ENCODE results near the gene EIPR1.

DNA sequence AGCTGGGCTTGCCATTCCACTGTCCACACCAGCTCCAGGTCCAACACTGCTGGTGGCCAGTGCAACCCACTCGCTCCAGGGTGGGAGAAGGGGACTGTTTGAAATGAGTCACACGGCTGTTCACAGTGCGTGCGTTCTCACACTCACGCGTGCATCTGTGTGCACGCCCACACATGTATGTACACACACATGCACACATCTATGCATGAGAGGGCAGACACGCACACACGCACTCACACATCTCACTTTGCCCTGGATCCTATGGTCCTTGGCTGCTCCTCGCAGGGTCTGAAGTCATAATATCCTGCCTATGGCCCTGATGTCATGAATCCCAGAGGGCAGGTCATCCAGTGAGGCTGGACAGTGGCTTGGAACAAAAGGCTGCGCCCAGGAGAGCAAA is 182.8 kb downstream of the EIPR1 start:
- TF ChIP-seq, protein P1, sequence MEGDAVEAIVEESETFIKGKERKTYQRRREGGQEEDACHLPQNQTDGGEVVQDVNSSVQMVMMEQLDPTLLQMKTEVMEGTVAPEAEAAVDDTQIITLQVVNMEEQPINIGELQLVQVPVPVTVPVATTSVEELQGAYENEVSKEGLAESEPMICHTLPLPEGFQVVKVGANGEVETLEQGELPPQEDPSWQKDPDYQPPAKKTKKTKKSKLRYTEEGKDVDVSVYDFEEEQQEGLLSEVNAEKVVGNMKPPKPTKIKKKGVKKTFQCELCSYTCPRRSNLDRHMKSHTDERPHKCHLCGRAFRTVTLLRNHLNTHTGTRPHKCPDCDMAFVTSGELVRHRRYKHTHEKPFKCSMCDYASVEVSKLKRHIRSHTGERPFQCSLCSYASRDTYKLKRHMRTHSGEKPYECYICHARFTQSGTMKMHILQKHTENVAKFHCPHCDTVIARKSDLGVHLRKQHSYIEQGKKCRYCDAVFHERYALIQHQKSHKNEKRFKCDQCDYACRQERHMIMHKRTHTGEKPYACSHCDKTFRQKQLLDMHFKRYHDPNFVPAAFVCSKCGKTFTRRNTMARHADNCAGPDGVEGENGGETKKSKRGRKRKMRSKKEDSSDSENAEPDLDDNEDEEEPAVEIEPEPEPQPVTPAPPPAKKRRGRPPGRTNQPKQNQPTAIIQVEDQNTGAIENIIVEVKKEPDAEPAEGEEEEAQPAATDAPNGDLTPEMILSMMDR (IDR thresholded peaks at IDR 0.05 in 2 of 3, conservative IDR thresholded peaks at IDR 0.05 in 1 of 3; ENCODE audit: control insufficient read depth in 2 of 3, extremely low read depth in 1 of 3, insufficient read depth in 1 of 3, low read depth in 3 of 3, low read length in 3 of 3): no peak
- TF ChIP-seq, protein P2, sequence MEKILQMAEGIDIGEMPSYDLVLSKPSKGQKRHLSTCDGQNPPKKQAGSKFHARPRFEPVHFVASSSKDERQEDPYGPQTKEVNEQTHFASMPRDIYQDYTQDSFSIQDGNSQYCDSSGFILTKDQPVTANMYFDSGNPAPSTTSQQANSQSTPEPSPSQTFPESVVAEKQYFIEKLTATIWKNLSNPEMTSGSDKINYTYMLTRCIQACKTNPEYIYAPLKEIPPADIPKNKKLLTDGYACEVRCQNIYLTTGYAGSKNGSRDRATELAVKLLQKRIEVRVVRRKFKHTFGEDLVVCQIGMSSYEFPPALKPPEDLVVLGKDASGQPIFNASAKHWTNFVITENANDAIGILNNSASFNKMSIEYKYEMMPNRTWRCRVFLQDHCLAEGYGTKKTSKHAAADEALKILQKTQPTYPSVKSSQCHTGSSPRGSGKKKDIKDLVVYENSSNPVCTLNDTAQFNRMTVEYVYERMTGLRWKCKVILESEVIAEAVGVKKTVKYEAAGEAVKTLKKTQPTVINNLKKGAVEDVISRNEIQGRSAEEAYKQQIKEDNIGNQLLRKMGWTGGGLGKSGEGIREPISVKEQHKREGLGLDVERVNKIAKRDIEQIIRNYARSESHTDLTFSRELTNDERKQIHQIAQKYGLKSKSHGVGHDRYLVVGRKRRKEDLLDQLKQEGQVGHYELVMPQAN (conservative IDR thresholded peaks at IDR 0.05): no peak
- TF ChIP-seq, protein P3, sequence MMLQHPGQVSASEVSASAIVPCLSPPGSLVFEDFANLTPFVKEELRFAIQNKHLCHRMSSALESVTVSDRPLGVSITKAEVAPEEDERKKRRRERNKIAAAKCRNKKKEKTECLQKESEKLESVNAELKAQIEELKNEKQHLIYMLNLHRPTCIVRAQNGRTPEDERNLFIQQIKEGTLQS (IDR thresholded peaks at IDR 0.05; ENCODE audit: borderline replicate concordance, extremely low read depth, low read depth, low read length): no peak
- TF ChIP-seq CREB1 (IDR thresholded peaks at IDR 0.05; ENCODE audit: low read depth) (no peak), CEBPB (IDR thresholded peaks at IDR 0.05; ENCODE audit: borderline replicate concordance in 1 of 2, low read depth in 2 of 2, low read length in 2 of 2) (no peak), YY1 (IDR thresholded peaks at IDR 0.05; ENCODE audit: low read depth, low read length) (no peak), SREBF2 (IDR thresholded peaks at IDR 0.05; ENCODE audit: low read length) (no peak), ASH2L (IDR thresholded peaks at IDR 0.05; ENCODE audit: borderline replicate concordance, low read depth) (no peak)
- TF ChIP-seq, protein P4, sequence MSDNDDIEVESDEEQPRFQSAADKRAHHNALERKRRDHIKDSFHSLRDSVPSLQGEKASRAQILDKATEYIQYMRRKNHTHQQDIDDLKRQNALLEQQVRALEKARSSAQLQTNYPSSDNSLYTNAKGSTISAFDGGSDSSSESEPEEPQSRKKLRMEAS (IDR thresholded peaks at IDR 0.05; ENCODE audit: low read depth, low read length): no peak
